ENCODE results near the gene BACE1-AS. TPM values are rescaled to one million over a fixed set of nuclear protein-coding genes. Genes with fewer than 3 reads are reported as not detected.

BACE1-AS gene
- total and polyA plus RNA-seq, 2 of the 8 experiments (the other 6 are each of a cell fraction or from before 2014, with no cell fraction given) = 14.9 to 17.4 TPM

- CTCF ChIA-PET (ENCODE audit: partially characterized antibody) = no interaction called here
- H3K4ac ChIP-seq (replicated peaks; ENCODE audit: insufficient read length, low read depth, low read length) = no peak overlapping the region
- no peak overlapping the region for H4K8ac ChIP-seq (ENCODE audit: extremely low read depth, insufficient read depth, low read length)
These were observed 32.6 kb upstream of the BACE1-AS start for GRCh38 chr11:117258576-117258975.

More at GRCh38 chr11:117258576-117258975, 32.6 kb upstream of the BACE1-AS start:
- TF ChIP-seq, protein P1, sequence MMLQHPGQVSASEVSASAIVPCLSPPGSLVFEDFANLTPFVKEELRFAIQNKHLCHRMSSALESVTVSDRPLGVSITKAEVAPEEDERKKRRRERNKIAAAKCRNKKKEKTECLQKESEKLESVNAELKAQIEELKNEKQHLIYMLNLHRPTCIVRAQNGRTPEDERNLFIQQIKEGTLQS (IDR thresholded peaks at IDR 0.05; ENCODE audit: insufficient read depth, low read depth, low read length) = no peak
- no peak for TF ChIP-seq CTCF (IDR thresholded peaks at IDR 0.05; ENCODE audit: control extremely low read depth in 1 of 3, insufficient read depth in 1 of 3, low read depth in 1 of 3, low read length in 3 of 3)
- no peak for TF ChIP-seq CEBPB (IDR thresholded peaks at IDR 0.05; ENCODE audit: low read depth, low read length)
- TF ChIP-seq SP1 (IDR thresholded peaks at IDR 0.05; ENCODE audit: low read depth, low read length) = no peak
- TF ChIP-seq MAFK (IDR thresholded peaks at IDR 0.05; ENCODE audit: low read depth, low read length) = no peak
- TF ChIP-seq RFX5 (IDR thresholded peaks at IDR 0.05; ENCODE audit: borderline replicate concordance, low read depth, low read length) = no peak
- TF ChIP-seq PHF8 (conservative IDR thresholded peaks at IDR 0.05; ENCODE audit: low read depth, low read length) = no peak
- no peak for TF ChIP-seq MAX (IDR thresholded peaks at IDR 0.05)
- no peak for TF ChIP-seq TAF1 (IDR thresholded peaks at IDR 0.05; ENCODE audit: low read depth, low read length)
- no peak for TF ChIP-seq GABPA (IDR thresholded peaks at IDR 0.05; ENCODE audit: borderline replicate concordance, insufficient read depth, low read length)
- no peak for TF ChIP-seq BACH1 (IDR thresholded peaks at IDR 0.05; ENCODE audit: low read length)
- no peak for TF ChIP-seq SP2 (IDR thresholded peaks at IDR 0.05; ENCODE audit: low read length)
- Histone ChIP-seq H3K4me1 (replicated peaks in 1 of 4; ENCODE audit: control insufficient read depth in 3 of 4, insufficient read depth in 4 of 4, low read length in 3 of 4) (no peaks in the 10 kb centered on the region), H3K56ac (replicated peaks; ENCODE audit: insufficient read length, low read depth, low read length) (no peak overlapping the region), H2BK120ac (replicated peaks; ENCODE audit: low read depth, low read length) (no peak overlapping the region), H4K5ac (ENCODE audit: insufficient read length, low read depth, low read length) (no peak overlapping the region), H2BK12ac (ENCODE audit: low read depth, low read length) (no peak overlapping the region), H3K4me3 (ENCODE audit: extremely low read depth in 1 of 4, insufficient read depth in 2 of 4, low read depth in 3 of 4, low read length in 4 of 4) (no peak overlapping the region), H2BK20ac (ENCODE audit: low read length) (no peak overlapping the region), H3K14ac (ENCODE audit: insufficient read length) (no peak overlapping the region), H4K91ac (replicated peaks; ENCODE audit: insufficient read length, low read length) (no peak overlapping the region), H3K9ac (replicated peaks in 1 of 4; ENCODE audit: extremely low read depth in 1 of 4, low read depth in 3 of 4, low read length in 3 of 4) (no peak overlapping the region), H3K27me3 (replicated peaks in 1 of 4; ENCODE audit: control insufficient read depth in 3 of 4, extremely low read depth in 1 of 4, insufficient read depth in 3 of 4, low read length in 3 of 4) (no peaks in the 10 kb centered on the region), H2AK5ac (ENCODE audit: low read depth, low read length) (no peak overlapping the region), H3K79me2 (ENCODE audit: control insufficient read depth in 1 of 2, insufficient read depth in 2 of 2, low read length in 2 of 2) (no peaks in the 10 kb centered on the region; a peak in 1 of 4 replicates), H3K23me2 (ENCODE audit: low read depth, low read length) (no peaks in the 10 kb centered on the region), H3K27ac (ENCODE audit: low read depth, low read length) (no peak overlapping the region), H3K4me2 (ENCODE audit: insufficient read depth in 1 of 2, low read depth in 2 of 2, low read length in 2 of 2) (no peak overlapping the region), H4K20me1 (replicated peaks in 1 of 2; ENCODE audit: control insufficient read depth in 1 of 2, insufficient read depth in 2 of 2, low read length in 2 of 2) (no peaks in the 10 kb centered on the region), H2BK5ac (ENCODE audit: low read depth, low read length) (no peak overlapping the region), H3K23ac (ENCODE audit: insufficient read length) (no peak overlapping the region), H3K36me3 (ENCODE audit: control insufficient read depth in 2 of 4, insufficient read depth in 4 of 4, low read length in 3 of 4) (peaks cover 0 to 6% (median under 1%) of the 10 kb centered on the region in 4 experiments; a peak in 3 of 8 replicates), H2AFZ (ENCODE audit: low read length) (no peak overlapping the region), H3K79me1 (ENCODE audit: low read depth, low read length) (no peaks in the 10 kb centered on the region), H3K9me3 (ENCODE audit: insufficient read depth in 2 of 2, low read depth in 1 of 2, low read length in 1 of 2) (no peaks in the 10 kb centered on the region), H3K18ac (ENCODE audit: extremely low read depth, low read length) (no peak overlapping the region), H2BK15ac (ENCODE audit: low read length) (no peak overlapping the region)
- 82% methylated on average over 2 of the region's 2 CpGs; no CpG with 5 or more reads in 1 of the 2 experiments for WGBS, 2 experiments (ENCODE audit: extremely low coverage in 1 of 2, insufficient coverage in 1 of 2, insufficient read length in 1 of 2, insufficient replicate concordance in 2 of 2, low coverage in 1 of 2, low lambda C conversion rate in 2 of 2, missing lambda C conversion rate in 1 of 2)
- DNase-seq (ENCODE audit: low read depth in 1 of 2, low spot score in 2 of 2) = no peak
- POLR2A ChIA-PET (ENCODE audit: partially characterized antibody) = no interaction called here
- FAIRE-seq = no peak
